CD4-positive, alpha-beta T cell treated with Interleukin-15 for 4 hours (primary cell): ENCODE data around the gene PDE2A.

Experiments
- DNase-seq: peaks from one replicate; pipeline ENCODE4 v3.0.0-alpha.2; 2020; ENCODE audit warnings: low spot score

Gene PDE2A

DNA sequence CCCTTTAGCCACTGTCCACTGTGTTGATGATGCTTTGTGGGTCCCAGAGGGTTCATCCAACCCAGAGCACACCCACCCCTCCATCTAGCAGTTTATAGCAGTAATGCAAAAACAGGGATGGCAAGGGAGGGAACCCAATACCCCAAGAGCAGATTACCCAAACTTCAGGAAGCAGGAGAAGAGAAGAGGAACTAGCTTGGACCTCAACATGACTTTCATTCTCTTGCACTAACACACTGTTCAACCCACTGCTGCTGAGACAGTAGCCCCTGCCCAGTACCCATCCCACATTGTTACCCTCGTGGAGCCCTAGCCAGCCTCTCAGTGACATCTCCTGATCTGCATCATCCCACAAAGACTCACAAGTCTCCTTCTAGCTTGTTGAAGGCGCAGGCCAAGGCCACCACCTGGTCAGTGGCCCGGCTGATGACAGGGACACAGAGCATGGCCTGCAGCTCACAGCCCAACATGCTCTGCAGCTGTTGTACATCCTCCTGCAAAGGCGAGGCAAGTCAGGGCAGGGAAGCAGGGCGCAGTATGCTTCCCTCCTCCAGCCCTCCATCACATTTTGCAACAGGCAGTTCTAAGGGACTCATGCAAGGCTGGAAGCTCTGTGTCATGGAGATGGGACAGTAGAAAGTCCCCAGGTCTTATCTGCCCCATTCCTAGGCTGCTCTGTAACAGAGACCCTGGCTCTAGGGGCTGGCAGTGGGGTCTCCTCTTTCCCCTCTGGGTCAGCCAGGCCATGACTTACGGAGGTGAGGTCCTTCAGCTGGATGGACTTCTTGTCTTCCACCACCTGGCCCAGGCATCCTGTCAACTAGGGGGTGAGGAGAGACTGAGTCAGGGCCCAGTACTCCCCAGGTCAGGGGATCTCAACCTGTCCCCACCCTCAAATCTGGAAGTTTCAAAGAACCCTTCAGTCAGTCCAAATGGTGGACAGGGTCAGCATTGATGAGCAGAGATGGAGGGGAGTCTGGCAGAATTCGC lies 85.5 kb downstream of the PDE2A start:
- no peak for DNase-seq

DNA sequence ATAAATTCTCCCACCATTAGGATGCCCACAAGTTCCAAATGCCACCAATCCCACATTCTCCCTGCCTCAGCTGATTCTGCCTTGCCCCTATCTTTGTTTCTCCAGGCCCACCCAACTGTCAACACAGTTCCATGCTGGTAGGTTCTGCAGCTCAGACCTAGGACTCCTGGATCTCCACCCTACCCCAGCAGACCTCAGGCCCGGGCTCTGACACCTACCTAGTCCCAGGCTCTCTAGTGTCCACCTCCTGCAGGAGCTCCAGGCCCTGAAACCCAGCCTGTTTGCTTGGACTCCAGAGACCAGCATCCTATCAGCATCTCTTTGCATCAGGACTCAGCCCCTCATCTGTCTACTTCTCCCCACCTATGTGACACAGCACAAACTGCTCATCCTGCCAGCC lies 86.5 kb downstream of the PDE2A start:
- no peak for DNase-seq

DNA sequence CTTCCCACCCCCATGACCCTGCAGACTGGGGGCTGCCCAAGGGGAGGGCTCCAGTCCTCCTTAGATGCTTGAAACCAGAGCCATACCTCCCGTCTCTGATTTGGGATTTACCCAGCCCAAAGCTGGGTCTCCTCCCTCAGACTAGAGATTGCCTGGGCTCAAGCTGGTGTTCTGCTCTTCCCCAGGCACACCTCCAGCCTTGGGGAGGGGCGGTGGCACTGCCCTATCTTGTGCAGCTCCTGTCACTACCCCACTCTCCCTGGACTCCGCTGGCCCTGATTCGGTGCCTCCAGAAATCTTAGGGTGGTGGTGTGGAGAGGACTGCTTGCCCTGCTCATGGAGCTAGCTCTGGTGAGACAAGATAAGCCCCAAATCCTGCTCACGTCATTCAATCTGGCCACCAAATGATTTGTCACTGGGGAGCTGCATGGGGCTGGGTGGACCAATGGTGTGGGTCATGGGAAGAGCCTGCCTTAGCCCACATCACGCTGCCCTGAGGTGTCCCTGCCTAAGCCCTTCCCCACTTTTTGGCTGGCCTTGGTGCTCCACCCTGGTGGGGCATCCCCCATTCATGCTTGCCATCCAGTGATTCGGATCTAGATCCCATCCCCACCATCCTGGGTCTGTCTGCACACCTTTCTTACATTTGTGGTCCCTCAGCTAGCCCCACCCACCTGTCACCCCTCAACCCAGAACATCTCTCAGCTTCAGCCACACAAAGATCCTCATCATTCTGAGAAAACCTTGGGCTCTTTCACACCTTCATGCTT lies 87.7 kb downstream of the PDE2A start:
- DNase-seq: no peak

DNA sequence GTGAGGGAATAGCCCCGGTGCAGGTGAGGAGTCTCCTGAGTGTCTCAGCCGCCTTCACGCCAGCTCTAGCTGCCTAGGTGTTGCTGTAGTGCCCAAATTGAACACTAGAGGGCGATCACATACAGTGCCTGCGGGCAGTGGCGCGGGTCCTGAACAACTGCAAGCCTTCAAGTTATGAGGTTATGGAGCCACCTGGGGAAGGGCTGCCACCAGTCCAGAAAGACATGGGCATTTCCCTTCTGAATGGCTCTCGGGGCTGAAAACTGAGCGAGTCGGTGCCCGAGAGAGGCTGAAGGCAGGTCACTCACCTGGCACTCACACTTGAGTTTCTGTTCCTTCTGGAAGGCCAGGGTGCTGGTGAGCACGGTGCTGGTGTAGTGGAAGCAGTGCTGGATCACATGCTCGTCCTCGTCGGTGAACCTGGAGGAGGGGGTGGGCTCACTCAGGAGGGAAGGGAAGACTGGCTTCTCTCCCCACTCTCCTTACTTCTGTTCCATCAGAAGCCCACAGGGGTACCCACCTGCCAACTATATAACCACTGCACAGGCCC lies 88.4 kb downstream of the PDE2A start:
- DNase-seq: peak; percentile 78

DNA sequence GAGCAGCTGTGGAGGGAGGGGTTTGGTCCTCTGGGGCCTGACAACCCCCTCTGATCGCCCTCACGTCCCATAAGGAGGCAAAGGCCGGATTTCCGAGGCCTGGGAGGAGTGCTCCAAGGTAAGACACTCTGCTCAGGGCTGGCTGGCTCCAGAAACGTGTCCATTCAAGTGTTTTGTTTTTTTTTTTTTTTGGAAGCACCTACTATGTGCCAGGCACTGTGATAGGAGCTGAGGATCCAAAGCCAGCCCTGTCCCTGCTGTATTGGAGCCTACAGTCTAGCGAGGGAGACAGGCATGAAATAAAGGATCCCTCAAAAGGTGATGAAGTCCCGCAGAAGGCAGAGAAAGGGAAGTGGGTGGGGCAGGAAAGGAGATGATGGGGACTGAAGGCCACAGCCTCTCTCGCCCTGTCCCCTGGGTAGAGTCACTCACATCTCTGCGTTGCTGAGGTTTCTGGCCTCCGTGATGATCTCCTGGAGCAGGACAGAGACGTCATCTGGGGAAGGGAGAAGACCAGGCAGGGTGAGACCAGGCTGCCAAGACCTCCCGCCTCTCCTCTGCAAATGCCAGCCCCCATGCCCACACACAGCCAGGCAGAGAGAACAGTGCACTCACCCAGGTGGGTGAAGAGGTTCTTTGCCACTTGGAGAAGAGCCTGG lies 89.2 kb downstream of the PDE2A start:
- no peak for DNase-seq

DNA sequence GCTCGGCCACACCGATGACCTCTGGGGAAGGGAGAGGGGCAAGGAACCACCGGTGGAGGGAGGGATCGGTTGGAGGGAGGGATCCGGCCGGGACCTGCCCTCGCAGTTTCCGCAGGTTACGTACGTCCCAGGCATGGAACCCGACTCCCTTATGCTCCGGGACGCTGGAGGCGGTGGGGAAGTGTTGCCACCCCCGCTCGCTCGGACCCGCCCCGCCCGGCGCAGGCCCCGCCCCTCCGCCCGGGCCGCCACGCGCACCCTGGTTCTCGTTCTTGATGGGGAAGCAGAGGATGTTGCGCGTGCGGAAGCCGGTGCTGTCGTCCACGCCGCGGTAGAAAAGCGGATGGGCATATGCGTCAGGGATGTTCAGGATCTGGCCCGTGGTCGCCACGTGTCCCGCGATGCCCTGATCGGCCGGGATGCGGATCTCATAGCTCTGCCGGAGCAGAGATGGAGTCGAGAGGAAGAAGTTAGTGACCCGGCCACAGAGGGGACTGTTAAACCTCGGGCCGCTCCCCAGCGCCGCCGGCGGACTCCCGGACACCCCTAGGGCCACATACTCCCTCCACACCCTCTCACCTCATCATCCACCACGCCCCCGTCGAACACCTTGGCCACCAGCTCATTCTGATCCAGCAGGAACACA lies 89.8 kb downstream of the PDE2A start:
- peak; percentile 56 for DNase-seq

DNA sequence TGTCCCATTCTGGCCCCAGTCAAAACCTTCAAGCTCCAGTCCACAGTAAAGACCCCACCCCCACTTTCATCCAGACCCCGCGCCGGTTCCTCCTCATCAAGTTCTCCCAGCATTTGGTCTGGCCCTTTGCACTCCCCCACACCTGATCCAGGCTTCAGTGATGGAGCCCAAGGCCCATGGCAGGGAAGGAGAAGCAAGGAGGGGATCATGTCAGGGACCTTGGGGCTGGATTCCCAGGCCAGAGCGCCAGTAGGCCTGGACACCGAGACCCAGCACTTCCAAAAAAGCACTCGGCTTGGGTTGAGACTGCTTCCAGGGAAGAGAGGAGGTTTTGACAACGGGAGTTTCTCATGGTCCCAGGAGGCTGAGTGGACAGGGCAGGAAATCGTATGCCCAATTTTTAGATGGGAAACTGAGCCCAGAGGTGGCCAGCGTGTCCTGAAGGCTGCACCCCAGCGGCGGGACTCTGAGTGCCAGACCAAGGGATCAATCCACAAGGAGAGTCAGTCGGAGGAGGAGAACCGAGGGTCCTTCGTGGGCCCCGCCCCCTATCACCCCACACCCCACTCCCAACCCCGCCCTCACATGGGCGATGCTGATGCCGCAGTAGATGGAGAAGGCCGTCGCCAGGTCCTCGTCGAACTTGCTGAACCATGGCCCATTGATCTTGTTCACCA lies 90.5 kb downstream of the PDE2A start:
- DNase-seq: no peak

DNA sequence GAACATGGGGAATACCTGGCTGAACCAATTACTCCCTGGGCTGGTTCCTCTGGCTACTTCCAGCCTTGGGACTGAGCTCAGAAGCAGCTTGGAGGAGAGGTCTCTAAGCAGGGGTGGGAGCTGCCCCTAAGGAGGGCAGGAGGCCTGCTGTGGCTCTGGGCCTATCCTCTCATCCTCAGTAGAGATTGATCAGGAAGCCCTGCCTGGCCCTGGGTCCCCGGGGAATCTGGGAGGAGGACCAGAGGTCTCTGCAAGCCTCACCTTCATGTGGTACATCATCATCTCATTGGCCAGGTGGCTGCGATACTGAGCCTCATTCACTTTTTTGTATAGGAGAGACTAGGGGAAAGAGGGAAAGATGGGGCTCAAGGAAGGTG lies 91.1 kb downstream of the PDE2A start:
- no peak for DNase-seq

DNA sequence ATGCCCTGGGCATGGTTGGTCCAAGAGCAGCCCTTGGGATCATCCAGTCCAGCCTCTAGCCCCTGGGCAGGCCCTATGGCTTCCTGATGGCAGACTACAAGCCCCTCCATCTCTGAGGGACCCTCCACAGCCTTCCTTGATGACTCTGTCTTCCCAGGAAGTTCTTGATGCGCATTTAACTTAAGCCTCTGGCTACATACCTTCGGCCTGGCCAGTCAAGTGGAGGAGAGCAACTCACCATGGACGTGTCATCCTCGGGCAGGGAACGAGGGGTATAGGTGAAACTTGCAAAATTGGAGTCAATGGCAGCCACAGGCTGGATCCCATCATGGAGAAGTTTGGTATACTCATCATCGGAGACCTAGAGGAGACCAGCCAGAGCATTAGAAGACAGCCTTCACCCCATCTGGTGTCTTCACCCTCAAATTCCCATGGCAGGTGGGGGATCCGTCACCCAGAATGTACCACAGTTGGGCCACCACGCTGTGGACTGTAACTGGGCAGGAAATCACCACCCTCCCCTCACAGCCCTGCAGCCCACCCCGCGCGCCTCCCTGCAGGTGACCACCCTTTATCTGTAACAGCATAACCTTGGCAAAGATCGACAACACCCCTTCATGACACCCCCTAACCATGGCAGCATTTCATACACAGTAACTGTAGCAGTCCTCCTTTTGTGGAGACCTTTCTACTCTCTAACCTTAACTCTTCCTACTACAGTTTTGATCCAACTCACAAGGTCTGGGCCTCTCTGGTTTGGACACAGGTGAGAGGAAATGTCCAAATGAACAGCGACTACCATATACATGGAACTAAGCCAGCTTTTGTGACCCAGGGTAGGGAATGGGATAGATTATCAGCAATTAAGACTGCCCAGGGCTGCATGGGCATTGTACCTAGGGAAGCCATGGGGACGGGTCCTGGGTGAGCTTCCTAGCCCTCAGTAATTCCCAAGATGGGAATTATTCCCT lies 91.7 kb downstream of the PDE2A start:
- DNase-seq: no peak

DNA sequence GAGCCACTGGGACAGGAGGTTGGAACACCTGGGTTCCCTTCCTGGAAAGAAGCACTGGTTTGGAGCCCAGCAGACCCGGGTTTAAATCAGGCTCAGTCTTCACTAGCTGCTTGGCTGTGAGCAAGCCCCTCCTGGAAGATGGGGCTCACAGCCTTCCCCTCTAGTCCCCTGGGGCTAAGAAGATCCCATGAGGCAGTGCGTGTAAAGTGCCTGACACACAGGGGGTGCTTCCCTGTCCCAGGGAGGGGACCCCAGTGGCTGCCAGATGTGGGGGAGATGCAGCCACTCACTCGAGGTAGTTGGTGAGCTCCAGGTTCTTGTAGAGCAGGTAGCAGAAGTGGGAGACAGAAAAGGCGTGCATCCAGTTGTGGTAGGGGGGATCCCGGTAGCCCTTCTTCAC lies 93.2 kb downstream of the PDE2A start:
- DNase-seq: no peak

DNA sequence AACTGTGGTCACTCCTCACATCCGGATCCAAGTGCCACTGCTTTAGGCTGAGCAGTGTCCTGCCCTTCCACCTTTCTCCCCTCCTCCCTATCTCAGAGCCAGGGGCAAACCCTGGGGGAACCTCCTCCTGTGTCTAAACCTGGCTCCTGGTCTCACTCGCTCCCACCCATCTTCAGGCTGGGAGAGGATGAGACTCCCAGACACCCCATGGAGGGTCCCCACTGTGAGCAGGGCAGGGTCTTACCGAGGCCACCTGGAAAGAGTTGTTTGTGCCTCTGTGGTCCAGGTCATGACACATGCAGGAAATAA lies 93.6 kb downstream of the PDE2A start:
- DNase-seq: no peak

DNA sequence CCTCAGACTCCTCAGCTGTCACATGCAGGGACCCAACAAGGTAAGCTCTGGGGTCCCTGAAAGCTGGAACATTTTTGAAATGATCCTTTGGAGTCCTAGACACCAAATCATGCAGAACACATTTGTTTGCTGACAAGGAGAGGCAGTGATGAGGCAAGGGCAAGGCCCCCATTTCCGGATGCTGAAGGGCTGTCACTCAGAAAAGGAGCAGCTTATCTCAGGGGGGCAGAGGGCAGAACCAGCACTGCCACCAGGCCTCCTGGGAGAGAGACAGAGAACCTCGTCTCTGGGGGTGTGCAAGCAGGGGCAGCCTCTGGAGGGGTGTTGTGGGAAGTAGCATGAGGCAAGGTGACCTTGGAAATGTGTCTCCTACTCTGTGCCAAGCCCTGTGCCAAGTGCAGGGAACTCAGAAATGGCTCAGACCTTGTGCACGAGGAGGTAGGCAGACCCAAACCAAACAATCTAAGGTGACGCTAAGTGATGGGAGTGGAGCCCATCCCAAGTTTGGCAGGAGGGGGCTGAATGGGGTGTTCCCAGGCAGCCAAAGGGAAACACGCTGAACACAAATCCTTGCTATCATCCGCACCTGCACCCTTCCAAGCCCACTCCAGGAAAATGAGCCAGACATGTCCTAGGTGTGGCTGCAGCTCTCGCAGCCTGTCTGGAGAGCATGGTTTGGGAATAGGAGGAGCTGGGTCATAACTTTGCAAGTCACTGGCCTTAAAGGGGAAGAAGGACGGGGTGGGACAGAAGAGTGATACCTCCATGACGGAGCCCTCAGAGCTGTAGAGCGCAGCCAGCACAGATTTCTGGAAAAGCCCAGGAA lies 94.2 kb downstream of the PDE2A start:
- DNase-seq: no peak

DNA sequence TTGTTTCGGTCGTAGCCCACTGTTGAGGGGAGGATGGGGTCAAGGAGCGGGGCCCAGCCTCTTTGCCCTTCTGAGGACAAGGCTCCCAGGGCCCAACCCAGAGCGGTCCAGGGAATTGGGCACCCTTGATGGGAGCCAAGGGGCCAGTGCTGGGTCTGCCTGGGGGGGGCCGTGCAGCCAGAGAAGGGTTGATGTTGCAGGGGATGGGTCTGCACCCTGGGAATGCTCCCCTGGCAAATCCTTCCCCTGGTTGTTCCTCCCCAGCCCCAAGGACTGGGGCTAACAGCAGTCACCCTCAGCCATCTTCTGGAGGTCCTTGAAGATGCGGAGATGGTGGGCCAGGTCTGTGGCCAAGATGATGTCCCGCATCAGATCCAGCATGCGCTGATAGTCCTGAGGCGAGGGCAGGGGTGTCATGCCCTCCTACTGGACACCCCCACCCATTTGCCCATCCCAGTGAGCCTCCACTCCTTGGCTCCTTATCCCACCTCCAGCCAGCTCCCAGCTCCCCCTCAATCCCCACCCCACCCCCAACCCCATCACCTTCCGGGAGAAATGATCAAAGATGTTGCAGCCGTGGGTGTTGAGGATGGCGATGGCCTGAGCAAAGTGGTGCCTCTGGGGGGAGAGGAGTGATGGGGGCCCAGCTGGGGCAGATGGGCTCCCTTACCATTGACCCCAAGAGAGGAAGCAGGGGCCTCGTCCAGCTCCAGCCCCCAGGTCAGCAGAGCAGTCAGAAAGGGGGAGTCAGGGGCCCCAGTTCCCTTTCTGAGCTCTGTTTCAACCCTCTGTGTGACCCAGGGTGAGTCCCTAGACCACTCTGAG lies 95.0 kb downstream of the PDE2A start:
- DNase-seq: no peak

DNA sequence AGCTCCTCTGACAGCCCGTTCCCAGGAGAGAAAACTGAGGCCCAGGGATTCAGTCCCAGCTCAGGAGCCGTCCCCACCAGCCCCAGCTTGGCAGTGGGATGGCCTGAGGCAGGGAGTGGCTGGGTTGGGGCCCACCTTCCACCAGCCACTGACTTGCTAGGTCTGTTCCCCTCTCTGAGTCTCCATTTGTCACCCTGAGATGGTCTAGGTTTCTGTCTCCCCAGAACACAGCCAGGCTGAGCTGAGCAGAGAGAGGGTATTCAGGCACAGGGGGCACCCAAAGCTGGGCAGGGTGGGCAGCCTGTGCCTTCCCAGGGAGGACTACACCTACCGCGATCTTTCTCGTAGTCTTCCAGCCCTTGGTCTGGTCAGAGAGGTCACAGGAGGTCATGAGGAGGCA lies 95.7 kb downstream of the PDE2A start:
- no peak for DNase-seq

DNA sequence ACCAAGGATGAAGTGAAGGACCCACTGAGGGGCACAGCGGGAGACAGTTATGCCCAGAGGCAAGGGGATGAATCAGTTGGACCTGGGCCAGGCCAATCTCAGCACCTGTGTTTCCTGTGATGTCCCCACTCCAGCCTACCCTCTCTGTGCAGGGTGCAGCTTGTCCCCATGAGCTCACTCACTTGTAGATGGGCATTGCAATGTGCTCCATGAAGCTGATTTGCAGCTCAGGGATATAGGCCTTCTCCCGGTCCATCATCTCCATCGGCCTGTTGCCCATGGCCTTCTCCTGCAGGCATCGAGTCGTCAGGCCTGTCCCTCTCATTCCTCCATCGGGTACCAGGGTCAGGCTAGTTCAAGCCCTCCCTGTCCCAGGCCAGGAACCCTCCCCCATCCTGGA lies 96.2 kb downstream of the PDE2A start:
- DNase-seq: no peak

DNA sequence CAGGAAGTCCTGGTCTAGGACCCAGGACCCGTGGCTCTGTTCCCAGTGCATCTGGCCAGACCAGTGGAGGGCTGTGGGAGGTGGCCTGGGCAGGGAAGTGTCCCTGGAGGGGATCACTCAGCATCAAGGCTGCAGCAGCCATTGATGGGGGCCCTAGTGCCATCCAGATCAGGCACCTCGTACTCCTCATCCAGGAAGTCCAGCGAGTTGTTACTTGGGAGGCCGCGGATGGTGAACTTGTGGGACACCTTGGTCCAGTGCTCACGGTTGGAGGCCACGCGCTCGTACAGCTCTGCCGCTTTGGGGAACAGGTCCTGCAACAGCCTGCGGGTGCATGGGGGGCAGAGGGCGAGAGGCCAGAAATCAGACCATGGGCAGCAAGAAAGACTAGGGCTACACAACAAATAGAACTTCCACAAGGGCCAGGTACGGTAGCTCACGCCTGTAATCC lies 96.9 kb downstream of the PDE2A start:
- no peak for DNase-seq

DNA sequence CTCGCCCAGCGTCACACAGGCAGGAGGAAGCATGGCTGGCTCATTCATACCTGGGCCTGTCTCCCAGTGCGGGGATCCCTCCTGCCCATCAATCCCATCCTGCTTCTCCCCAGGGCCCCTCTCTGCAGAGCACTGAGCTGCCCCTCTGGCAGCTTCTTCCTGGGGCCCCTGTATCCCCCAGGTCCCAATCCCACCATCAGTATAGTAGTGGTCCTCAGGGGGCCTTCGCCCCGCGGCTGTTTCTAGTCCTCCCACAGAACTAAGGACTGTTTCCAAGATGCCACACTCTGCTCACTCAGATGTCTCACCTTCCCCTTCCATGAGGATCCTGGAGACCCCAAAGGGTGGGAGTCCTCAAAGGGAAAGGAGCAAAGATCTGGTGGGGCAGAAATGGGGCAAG lies 97.6 kb downstream of the PDE2A start:
- no peak for DNase-seq

DNA sequence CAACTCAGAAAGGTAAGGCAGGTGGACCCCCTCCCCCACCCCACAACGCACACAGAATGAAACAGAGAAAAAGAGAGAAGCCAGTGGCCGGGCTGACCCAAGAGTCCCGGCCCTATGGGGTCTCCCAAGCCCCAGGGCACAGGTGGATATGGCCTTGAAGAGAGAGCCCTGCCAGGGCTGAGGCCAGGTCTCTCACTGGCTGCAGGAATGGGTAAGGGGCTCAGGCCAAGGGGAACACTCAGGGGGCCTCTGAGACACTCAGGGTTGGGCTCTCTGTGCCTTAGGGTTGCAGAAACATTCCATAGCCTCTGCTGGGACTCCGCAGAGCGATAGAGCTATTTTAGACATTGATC lies 98.0 kb downstream of the PDE2A start:
- DNase-seq: no peak
